ENCODE data around the gene ANO1. TPM values are rescaled to one million over a fixed set of nuclear protein-coding genes. Genes with fewer than 3 reads are reported as not detected.
"Not testable (repeated sequence)": the region's sequence is repeated elsewhere in the genome, so short reads cannot be mapped to it uniquely, and the experiment has no call there.

ANO1 gene
- total RNA-seq, 2 donors from 2014 or later = 9.8 to 14.2 TPM

- intact Hi-C loops (cut with DNase I) = loop anchor here (5.0 to 10.0 kb wide), 3 partner anchors 276 to 509 kb away; no protein-coding TSS in a partner anchor
- DNase-seq = no peak
- no peak for ATAC-seq
Observed at GRCh38 chr11:70193411-70194292, 115.5 kb downstream of the ANO1 start.

- ATAC-seq (no peak), DNase-seq (no peak)
- intact Hi-C loops (cut with DNase I) = loop anchor here (5.0 to 10.0 kb wide), 3 partner anchors 278 to 510 kb away; no protein-coding TSS in a partner anchor
Observed at GRCh38 chr11:70194792-70195791, 117.0 kb downstream of the ANO1 start.

- ATAC-seq = no peak
- intact Hi-C loops (cut with DNase I) = no loop called here
- DNase-seq = peak; percentile 12
Observed at GRCh38 chr11:70200212-70200844, 122.2 kb downstream of the ANO1 start.

GRCh38 chr11:70201047-70201446, 122.9 kb downstream of the ANO1 start:
- ATAC-seq; intact Hi-C loops (cut with DNase I): not testable (repeated sequence)
- peak; percentile 0 for DNase-seq

- peak; percentile 28 for DNase-seq
- ATAC-seq = no peak
- intact Hi-C loops (cut with DNase I) = no loop called here
Observed at GRCh38 chr11:70201882-70202861, 124.1 kb downstream of the ANO1 start.

GRCh38 chr11:70202920-70203750, 125.0 kb downstream of the ANO1 start, which contains the start of gene FADD:
Gene FADD (plus strand): TSS chr11:70203296. CDS start chr11:70203460, 164 bp downstream.
- ATAC-seq (peak; percentile 86 to 94), DNase-seq (peak; percentile 92)
- intact Hi-C loops (cut with DNase I) = no loop called here

- intact Hi-C loops (cut with DNase I) = no loop called here
- peak; percentile 79 for DNase-seq
Observed at GRCh38 chr11:70203751-70204465, 125.8 kb downstream of the ANO1 start.

GRCh38 chr11:70204466-70204799, 126.3 kb downstream of the ANO1 start:
- DNase-seq = no peak
- no peak for ATAC-seq
- intact Hi-C loops (cut with DNase I) = no loop called here

More at GRCh38 chr11:70203751-70204465, 125.8 kb downstream of the ANO1 start:
- ATAC-seq = peak; percentile 53 to 82

- intact Hi-C loops (cut with DNase I) = no loop called here
- DNase-seq (no peak), ATAC-seq (no peak)
Observed at GRCh38 chr11:70205049-70205725, 127.1 kb downstream of the ANO1 start.

- no peak for ATAC-seq
- intact Hi-C loops (cut with DNase I) = no loop called here
- no peak for DNase-seq
Observed at GRCh38 chr11:70205766-70206165, 127.6 kb downstream of the ANO1 start.

GRCh38 chr11:70206226-70206981, 128.3 kb downstream of the ANO1 start:
- intact Hi-C loops (cut with DNase I) = no loop called here
- no peak for DNase-seq

GRCh38 chr11:70206982-70207376, 128.9 kb downstream of the ANO1 start:
- ATAC-seq = no peak
- intact Hi-C loops (cut with DNase I) = no loop called here
- DNase-seq = no peak

More at GRCh38 chr11:70206226-70206981, 128.3 kb downstream of the ANO1 start:
- no peak for ATAC-seq

- intact Hi-C loops (cut with DNase I) = no loop called here
- DNase-seq = no peak
- no peak for ATAC-seq
Observed at GRCh38 chr11:70207531-70208131, 129.5 kb downstream of the ANO1 start.

GRCh38 chr11:70209391-70209912, 131.3 kb downstream of the ANO1 start:
- DNase-seq (no peak), ATAC-seq (no peak)
- intact Hi-C loops (cut with DNase I) = no loop called here

Measured in left cardiac atrium (tissue), 4 donors.